HFFc6 (cell line): Measurements from ENCODE around the gene DNAJB6. TPM values are rescaled to one million over a fixed set of nuclear protein-coding genes. Genes with fewer than 3 reads are reported as not detected.

ENCODE experiments used
- DNase-seq: peaks from one replicate; pipeline ENCODE4 v3.0.0-alpha.2; 2018
- H3K27ac Mint-ChIP-seq: 2 replicates; pipeline ENCODE4 v1.8.0; 2020; ENCODE audit warnings: mild to moderate bottlenecking, mixed read lengths
- H3K27me3 Mint-ChIP-seq: 2 replicates; pipeline ENCODE4 v1.8.0; 2021; ENCODE audit warnings: mild to moderate bottlenecking, moderate library complexity, mixed read lengths; ENCODE audit not compliant: insufficient read depth
- H3K36me3 Mint-ChIP-seq: 2 replicates; pipeline ENCODE4 v1.8.0; 2021; ENCODE audit warnings: low read depth, mixed read lengths
- H3K4me1 Mint-ChIP-seq: 2 replicates; pipeline ENCODE4 v1.8.0; 2020; ENCODE audit warnings: low read depth, mixed read lengths
- H3K4me3 Mint-ChIP-seq: 2 replicates; pipeline ENCODE4 v1.8.0; 2020; ENCODE audit warnings: mild to moderate bottlenecking, moderate library complexity, mixed read lengths
- H3K9me3 Mint-ChIP-seq: 2 replicates; pipeline ENCODE4 v1.8.0; 2020; ENCODE audit warnings: mild to moderate bottlenecking, mixed read lengths
- CTCF ChIP-seq: fragments of 200-600 bp; sonication (generic); IDR thresholded peaks from 2 replicates; pipeline ENCODE4 v1.5.0; 2021; ENCODE audit warnings: antibody characterized with exemption, mild to moderate bottlenecking
- total RNA-seq, 6 experiments: library from RNA; stranded (reverse); fragmentation: NEBNext Ultra II Directional; extraction: Animal tissue kit (Norgen Biotek cat#: 25700); gene quantifications; 2 replicates in 1 of 6; 3 replicates in 5 of 6; pipeline ENCODE4 v1.2.3, GENCODE V29; 2021

The DNAJB6 gene
- total RNA-seq, 6 experiments from 2014 or later = 135 to 204 (median 163) TPM

DNA sequence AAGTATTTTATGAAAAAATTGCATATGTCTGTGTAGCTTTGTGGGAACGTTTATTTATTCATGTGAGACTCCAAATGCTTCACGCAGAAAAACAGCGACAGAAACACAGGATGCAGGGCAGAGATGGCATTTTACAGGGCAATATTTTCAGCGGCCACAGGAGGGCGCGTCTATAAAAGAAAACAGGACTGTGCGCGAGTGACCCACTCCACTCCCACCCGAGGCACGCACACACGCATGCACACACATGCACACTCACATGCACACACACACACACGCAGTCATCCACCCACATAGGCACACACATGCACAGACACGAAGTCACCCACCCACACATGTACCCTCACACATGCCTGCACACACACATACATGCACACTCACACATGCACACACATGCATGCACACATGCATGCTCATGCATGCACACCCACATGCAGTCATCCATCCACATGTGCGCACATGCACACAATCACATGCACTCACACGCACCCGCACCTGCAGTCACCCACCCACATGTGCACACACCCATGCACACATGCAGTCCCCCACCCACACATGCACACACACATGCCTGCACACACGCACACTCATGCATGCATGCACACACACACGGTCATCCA is 96.3 kb downstream of the DNAJB6 start:
- Mint-ChIP-seq H3K4me1 (peaks cover 26% of the 10 kb centered on the region), H3K4me3 (peak overlapping the region; percentile 70), H3K36me3 (no peaks in the 10 kb centered on the region), H3K27me3 (peaks cover 3% of the 10 kb centered on the region), H3K9me3 (no peaks in the 10 kb centered on the region), H3K27ac (peak overlapping the region; percentile 74)
- peak; percentile 83 for TF ChIP-seq CTCF
- peak; percentile 38 for DNase-seq

- no peaks in the 10 kb centered on the region for H3K36me3 Mint-ChIP-seq
- no peaks in the 10 kb centered on the region for H3K9me3 Mint-ChIP-seq
- peaks cover 3% of the 10 kb centered on the region for H3K27me3 Mint-ChIP-seq
- TF ChIP-seq CTCF = no peak
- no peak overlapping the region for H3K27ac Mint-ChIP-seq
- H3K4me3 Mint-ChIP-seq = no peak overlapping the region; the same call in 1 of the 2 replicates
- DNase-seq = no peak
- H3K4me1 Mint-ChIP-seq = peaks cover 26% of the 10 kb centered on the region
These were observed 96.8 kb downstream of the DNAJB6 start for GRCh38 chr7:157433628-157434027.

- no peaks in the 10 kb centered on the region for H3K36me3 Mint-ChIP-seq
- no peak for TF ChIP-seq CTCF
- peaks cover 26% of the 10 kb centered on the region for H3K4me1 Mint-ChIP-seq
- no peak overlapping the region for H3K4me3 Mint-ChIP-seq
- H3K9me3 Mint-ChIP-seq = no peaks in the 10 kb centered on the region
- DNase-seq = no peak
- peaks cover 1% of the 10 kb centered on the region; the same call in 1 of the 2 replicates for H3K27me3 Mint-ChIP-seq
- no peak overlapping the region for H3K27ac Mint-ChIP-seq
These were observed 97.4 kb downstream of the DNAJB6 start for GRCh38 chr7:157434231-157434630.

- no peak for TF ChIP-seq CTCF
- peaks cover 26% of the 10 kb centered on the region for H3K4me1 Mint-ChIP-seq
- no peak overlapping the region for H3K27ac Mint-ChIP-seq
- H3K9me3 Mint-ChIP-seq = peaks cover 3% of the 10 kb centered on the region
- no peak overlapping the region for H3K4me3 Mint-ChIP-seq
- peaks cover 3% of the 10 kb centered on the region for H3K36me3 Mint-ChIP-seq
- no peak for DNase-seq
- peaks cover 1% of the 10 kb centered on the region; the same call in 1 of the 2 replicates for H3K27me3 Mint-ChIP-seq
These were observed 97.9 kb downstream of the DNAJB6 start for GRCh38 chr7:157434701-157435100.

DNA sequence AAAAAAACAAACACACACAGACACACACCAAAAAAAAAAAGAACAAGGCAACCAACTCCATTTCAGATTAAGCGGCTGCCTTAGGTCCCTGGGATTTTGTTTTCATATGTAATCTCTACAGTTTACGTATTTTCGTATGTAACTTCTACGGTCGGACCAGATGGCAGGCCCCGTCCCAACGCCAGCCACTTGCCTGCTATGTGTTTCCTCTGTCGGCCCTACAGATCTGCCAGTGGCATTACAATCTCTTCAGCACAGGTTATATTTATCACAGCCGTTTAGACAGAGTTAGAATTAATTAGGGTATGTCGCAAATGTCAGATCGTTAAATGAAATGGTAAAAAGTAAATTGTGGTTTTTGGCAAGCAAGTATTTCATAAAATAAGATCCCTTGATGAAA is 99.3 kb downstream of the DNAJB6 start:
- Mint-ChIP-seq H3K4me3 (no peak overlapping the region), H3K27me3 (peaks cover 1% of the 10 kb centered on the region; the same call in 1 of the 2 replicates), H3K27ac (no peak overlapping the region), H3K36me3 (peaks cover 7% of the 10 kb centered on the region), H3K4me1 (peaks cover 26% of the 10 kb centered on the region), H3K9me3 (peaks cover 14% of the 10 kb centered on the region)
- no peak for TF ChIP-seq CTCF
- no peak for DNase-seq
